ENCODE results near the gene CLMN. TPM values are rescaled to one million over a fixed set of nuclear protein-coding genes. Genes with fewer than 3 reads are reported as not detected.

Gene CLMN
- total RNA-seq, 1 donor from 2014 or later = 6.3 TPM

DNA sequence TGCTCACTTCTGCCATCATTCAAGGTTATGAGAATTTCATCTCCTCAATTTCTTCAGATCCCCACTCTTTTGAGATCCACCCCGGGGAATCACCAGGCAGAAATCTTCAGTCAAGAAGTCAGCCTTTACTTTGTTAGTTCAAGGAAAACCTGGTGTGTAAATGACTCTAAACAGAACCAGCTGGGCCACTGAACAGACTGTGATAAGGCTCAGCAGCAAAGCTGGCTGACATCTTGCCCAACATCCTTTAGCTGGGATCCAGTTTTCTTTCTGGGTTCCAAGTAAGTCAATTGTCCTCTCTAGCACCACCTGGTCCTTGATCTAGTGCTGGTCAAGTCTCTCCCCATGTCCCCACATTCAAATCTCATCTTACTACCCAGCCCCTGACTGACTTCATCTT is 11.6 kb downstream of the CLMN start:
- Mint-ChIP-seq H3K36me3 (peaks cover 3% of the 10 kb centered on the region), H3K27ac (no peak overlapping the region), H3K4me1 (peaks cover 32% of the 10 kb centered on the region), H3K9me3 (peaks cover 4% of the 10 kb centered on the region), H3K27me3 (ENCODE audit: insufficient read depth, low read depth) (peaks cover 13% of the 10 kb centered on the region), H3K4me3 (no peak overlapping the region)
- no peak overlapping the region for H3K4me2 ChIP-seq
- no peak overlapping the region for H3K9ac ChIP-seq
- H3K79me2 ChIP-seq (ENCODE audit: low read depth) = no peaks in the 10 kb centered on the region
- no peaks in the 10 kb centered on the region for H3K36me3 ChIP-seq
- DNase-seq (ENCODE audit: low spot score) = no peak
- no peak overlapping the region for H2AFZ ChIP-seq (replicated peaks)
- H3F3A ChIP-seq (ENCODE audit: low read depth) = no peaks in the 10 kb centered on the region
- H3K9me3 ChIP-seq (ENCODE audit: low read depth) = no peaks in the 10 kb centered on the region
- H3K27me3 ChIP-seq = no peaks in the 10 kb centered on the region
- no peak overlapping the region for H3K27ac ChIP-seq
- no peak overlapping the region for H3K4me3 ChIP-seq
- H3K4me1 ChIP-seq = peaks cover 4% of the 10 kb centered on the region
- H4K20me1 ChIP-seq (ENCODE audit: low read depth) = no peaks in the 10 kb centered on the region
- TF ChIP-seq EZH2 (IDR thresholded peaks at IDR 0.05) (no peak), EZH2phosphoT487 (IDR thresholded peaks at IDR 0.05) (no peak)
- TF ChIP-seq, protein P1, sequence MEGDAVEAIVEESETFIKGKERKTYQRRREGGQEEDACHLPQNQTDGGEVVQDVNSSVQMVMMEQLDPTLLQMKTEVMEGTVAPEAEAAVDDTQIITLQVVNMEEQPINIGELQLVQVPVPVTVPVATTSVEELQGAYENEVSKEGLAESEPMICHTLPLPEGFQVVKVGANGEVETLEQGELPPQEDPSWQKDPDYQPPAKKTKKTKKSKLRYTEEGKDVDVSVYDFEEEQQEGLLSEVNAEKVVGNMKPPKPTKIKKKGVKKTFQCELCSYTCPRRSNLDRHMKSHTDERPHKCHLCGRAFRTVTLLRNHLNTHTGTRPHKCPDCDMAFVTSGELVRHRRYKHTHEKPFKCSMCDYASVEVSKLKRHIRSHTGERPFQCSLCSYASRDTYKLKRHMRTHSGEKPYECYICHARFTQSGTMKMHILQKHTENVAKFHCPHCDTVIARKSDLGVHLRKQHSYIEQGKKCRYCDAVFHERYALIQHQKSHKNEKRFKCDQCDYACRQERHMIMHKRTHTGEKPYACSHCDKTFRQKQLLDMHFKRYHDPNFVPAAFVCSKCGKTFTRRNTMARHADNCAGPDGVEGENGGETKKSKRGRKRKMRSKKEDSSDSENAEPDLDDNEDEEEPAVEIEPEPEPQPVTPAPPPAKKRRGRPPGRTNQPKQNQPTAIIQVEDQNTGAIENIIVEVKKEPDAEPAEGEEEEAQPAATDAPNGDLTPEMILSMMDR (IDR thresholded peaks at IDR 0.05) = no peak

DNA sequence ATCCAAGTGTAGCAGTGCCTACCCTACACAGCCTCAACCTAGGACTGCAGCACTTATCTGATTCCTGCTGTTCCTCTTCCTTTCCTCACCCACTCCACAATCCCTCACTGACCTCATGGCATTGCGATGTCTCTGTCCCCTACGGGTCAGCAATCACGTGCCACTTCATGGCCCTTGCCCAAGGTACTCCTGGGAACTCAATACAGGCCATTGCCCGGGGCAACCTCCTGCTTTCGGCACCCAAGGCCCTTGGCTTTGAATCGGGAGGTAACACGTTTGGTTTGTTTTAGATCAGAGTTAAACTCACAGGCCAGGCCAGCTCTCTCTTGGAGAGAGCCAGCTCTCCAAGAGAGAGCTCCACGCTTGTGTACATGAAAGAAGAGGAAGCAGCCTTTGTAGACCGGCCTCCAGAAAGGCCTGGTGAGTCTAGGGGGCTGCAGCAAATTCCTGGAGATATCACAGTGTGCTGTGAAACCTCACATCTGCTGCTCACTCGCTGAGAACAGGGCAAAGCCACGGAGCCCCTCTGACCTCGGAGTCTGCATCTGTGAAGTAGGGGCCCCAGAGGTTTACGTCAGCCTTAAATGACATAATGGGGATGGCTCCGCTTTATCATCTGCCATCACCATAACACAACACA is 12.2 kb downstream of the CLMN start:
- H3K9me3 Mint-ChIP-seq = peaks cover 4% of the 10 kb centered on the region
- H3K27ac Mint-ChIP-seq = no peak overlapping the region
- no peak overlapping the region for H3K4me2 ChIP-seq

DNA sequence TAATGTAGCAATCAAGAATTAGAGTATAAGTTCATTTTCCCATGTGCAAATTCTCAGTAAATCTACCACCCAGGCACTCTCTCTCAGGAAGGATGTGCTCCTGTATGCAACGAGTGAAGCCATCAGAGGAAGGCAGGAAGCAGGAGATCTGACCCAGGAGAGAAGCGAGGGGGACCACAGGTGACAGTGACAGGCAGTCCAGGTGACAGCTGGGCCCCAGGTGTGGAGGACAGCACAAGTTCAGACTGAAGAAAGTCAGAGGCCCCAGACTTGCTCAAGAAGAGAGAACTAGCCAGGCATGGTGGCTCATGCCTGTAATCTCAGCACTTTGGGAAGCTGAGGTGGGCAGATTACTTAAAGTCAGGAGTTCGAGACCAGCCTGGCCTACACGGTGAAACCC is 13.8 kb downstream of the CLMN start:
- Histone ChIP-seq H3K4me1 (peaks cover 11% of the 10 kb centered on the region), H3K27me3 (no peaks in the 10 kb centered on the region), H3K4me3 (no peak overlapping the region), H3K9ac (no peak overlapping the region), H4K20me1 (ENCODE audit: low read depth) (no peaks in the 10 kb centered on the region), H3K4me2 (no peak overlapping the region), H3F3A (ENCODE audit: low read depth) (no peaks in the 10 kb centered on the region), H3K9me3 (ENCODE audit: low read depth) (no peaks in the 10 kb centered on the region), H3K36me3 (no peaks in the 10 kb centered on the region), H2AFZ (replicated peaks) (no peak overlapping the region), H3K79me2 (ENCODE audit: low read depth) (no peaks in the 10 kb centered on the region), H3K27ac (no peak overlapping the region)
- Mint-ChIP-seq H3K9me3 (peaks cover 4% of the 10 kb centered on the region), H3K4me1 (peaks cover 38% of the 10 kb centered on the region), H3K27ac (no peak overlapping the region), H3K36me3 (peaks cover 3% of the 10 kb centered on the region), H3K4me3 (no peak overlapping the region), H3K27me3 (ENCODE audit: insufficient read depth, low read depth) (peaks cover 10% of the 10 kb centered on the region)
- no peak for DNase-seq (ENCODE audit: low spot score)
- TF ChIP-seq EZH2phosphoT487 (IDR thresholded peaks at IDR 0.05) (no peak), EZH2 (IDR thresholded peaks at IDR 0.05) (no peak)
- TF ChIP-seq, protein P1 (IDR thresholded peaks at IDR 0.05) = no peak

More for the DNA sequence above, 12.2 kb downstream of the CLMN start:
- no peaks in the 10 kb centered on the region for H3K36me3 ChIP-seq
- no peak overlapping the region for H3K4me3 ChIP-seq
- Mint-ChIP-seq H3K4me3 (no peak overlapping the region), H3K36me3 (peaks cover 3% of the 10 kb centered on the region), H3K4me1 (peaks cover 37% of the 10 kb centered on the region), H3K27me3 (ENCODE audit: insufficient read depth, low read depth) (peaks cover 13% of the 10 kb centered on the region)
- no peaks in the 10 kb centered on the region for H3K9me3 ChIP-seq (ENCODE audit: low read depth)
- H3K27me3 ChIP-seq = no peaks in the 10 kb centered on the region
- no peak overlapping the region for H3K27ac ChIP-seq
- H3K79me2 ChIP-seq (ENCODE audit: low read depth) = no peaks in the 10 kb centered on the region
- H3F3A ChIP-seq (ENCODE audit: low read depth) = no peaks in the 10 kb centered on the region
- TF ChIP-seq EZH2 (IDR thresholded peaks at IDR 0.05) (no peak), EZH2phosphoT487 (IDR thresholded peaks at IDR 0.05) (no peak)
- TF ChIP-seq, protein P1 (IDR thresholded peaks at IDR 0.05) = no peak
- no peak for DNase-seq (ENCODE audit: low spot score)
- peaks cover 10% of the 10 kb centered on the region for H3K4me1 ChIP-seq
- H3K9ac ChIP-seq = no peak overlapping the region
- H2AFZ ChIP-seq (replicated peaks) = no peak overlapping the region
- no peaks in the 10 kb centered on the region for H4K20me1 ChIP-seq (ENCODE audit: low read depth)

Data from neural progenitor cell (in vitro differentiated cells).